Breast epithelium (tissue), 3 donors: Measurements from ENCODE around the gene DIPK1C.

Source experiments
- POLR2A ChIP-seq: fragments of 450-650 bp; IDR thresholded peaks from one replicate; pipeline ENCODE4 v1.6.1; 2016; ENCODE audit warnings: antibody characterized with exemption, mild to moderate bottlenecking, moderate library complexity
- POLR2AphosphoS5 ChIP-seq, 3 donors: sonication (generic); formaldehyde crosslinking; IDR thresholded peaks; one replicate each; pipeline ENCODE4 v1.6.1; 2017; ENCODE audit warnings: antibody characterized with exemption in 3 of 3
- TF ChIP-seq, protein P1 (sequence below), 3 donors: fragments of 450-650 bp; IDR thresholded peaks; one replicate each; pipeline ENCODE4 v1.5.1; 2016 to 2017; ENCODE audit warnings: antibody characterized with exemption in 3 of 3, mild to moderate bottlenecking in 3 of 3, moderate library complexity in 3 of 3

DNA sequence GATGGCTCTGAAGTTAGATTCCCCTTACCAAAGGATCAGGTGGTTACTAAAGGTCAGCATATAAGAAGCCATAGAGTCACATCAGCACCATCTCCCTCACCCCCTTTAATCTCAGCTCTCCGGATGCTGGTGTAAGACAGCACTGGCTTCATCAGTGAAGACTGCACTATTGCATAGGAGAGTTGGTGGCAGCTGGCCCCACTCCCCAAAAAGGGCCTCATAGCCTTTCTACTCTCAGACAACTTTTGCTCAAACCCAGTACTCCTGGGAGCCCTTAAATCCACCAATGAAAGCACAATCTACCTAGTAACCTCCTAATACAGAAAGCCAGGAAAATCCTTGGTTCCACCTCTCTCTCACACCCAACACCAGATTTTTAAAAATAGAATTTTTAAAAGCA lies 6.9 kb upstream of the DIPK1C start:
- TF ChIP-seq, protein P1, sequence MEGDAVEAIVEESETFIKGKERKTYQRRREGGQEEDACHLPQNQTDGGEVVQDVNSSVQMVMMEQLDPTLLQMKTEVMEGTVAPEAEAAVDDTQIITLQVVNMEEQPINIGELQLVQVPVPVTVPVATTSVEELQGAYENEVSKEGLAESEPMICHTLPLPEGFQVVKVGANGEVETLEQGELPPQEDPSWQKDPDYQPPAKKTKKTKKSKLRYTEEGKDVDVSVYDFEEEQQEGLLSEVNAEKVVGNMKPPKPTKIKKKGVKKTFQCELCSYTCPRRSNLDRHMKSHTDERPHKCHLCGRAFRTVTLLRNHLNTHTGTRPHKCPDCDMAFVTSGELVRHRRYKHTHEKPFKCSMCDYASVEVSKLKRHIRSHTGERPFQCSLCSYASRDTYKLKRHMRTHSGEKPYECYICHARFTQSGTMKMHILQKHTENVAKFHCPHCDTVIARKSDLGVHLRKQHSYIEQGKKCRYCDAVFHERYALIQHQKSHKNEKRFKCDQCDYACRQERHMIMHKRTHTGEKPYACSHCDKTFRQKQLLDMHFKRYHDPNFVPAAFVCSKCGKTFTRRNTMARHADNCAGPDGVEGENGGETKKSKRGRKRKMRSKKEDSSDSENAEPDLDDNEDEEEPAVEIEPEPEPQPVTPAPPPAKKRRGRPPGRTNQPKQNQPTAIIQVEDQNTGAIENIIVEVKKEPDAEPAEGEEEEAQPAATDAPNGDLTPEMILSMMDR (IDR thresholded peaks at IDR 0.05), result no peak
- TF ChIP-seq POLR2AphosphoS5 (IDR thresholded peaks at IDR 0.05) (no peak), POLR2A (no peak)
